ENCODE results near the gene SPATA31D4. TPM values are rescaled to one million over a fixed set of nuclear protein-coding genes. Genes with fewer than 3 reads are reported as not detected.
"Not testable (repeated sequence)": the region's sequence is repeated elsewhere in the genome, so short reads cannot be mapped to it uniquely, and the experiment has no call there.

SPATA31D4 gene
- total RNA-seq = not detected

- H3K9me3 ChIP-seq; DNase-seq (ENCODE audit: extremely low spot score); H3K27ac ChIP-seq (replicated peaks in 1 of 4); H3K36me3 ChIP-seq; H3K4me3 ChIP-seq; H3K27me3 ChIP-seq; H3K4me1 ChIP-seq; intact Hi-C loops (cut with DNase I): not testable (repeated sequence)
- WGBS = no CpG with 5 or more reads among the region's 3 CpGs
These were observed at the start of gene SPATA31D4 for GRCh38 chr9:81928305-81928704. SPATA31D4 (plus strand) TSS chr9:81928428; CDS start chr9:81928514, 86 bp downstream.

GRCh38 chr9:81878530-81878929 lies 49.7 kb upstream of the SPATA31D4 start:
- Histone ChIP-seq H3K27ac (replicated peaks in 1 of 4) (no peak overlapping the region), H3K4me3 (no peak overlapping the region), H3K27me3 (no peaks in the 10 kb centered on the region), H3K9me3 (no peaks in the 10 kb centered on the region), H3K36me3 (no peaks in the 10 kb centered on the region), H3K4me1 (no peaks in the 10 kb centered on the region)
- no peak for TF ChIP-seq EP300 (IDR thresholded peaks at IDR 0.05)
- no peak for TF ChIP-seq POLR2A (IDR thresholded peaks at IDR 0.05; ENCODE audit: low read depth)
- TF ChIP-seq CTCF (IDR thresholded peaks at IDR 0.05) = no peak
- no peak for TF ChIP-seq POLR2AphosphoS5 (IDR thresholded peaks at IDR 0.05)
- 100% methylated on average over 2 of the region's 2 CpGs for WGBS
- DNase-seq (ENCODE audit: extremely low spot score) = no peak
- intact Hi-C loops (cut with DNase I) = no loop called here

GRCh38 chr9:81879501-81879916 lies 48.7 kb upstream of the SPATA31D4 start:
- Histone ChIP-seq H3K36me3 (no peaks in the 10 kb centered on the region), H3K9me3 (no peaks in the 10 kb centered on the region), H3K27me3 (no peaks in the 10 kb centered on the region), H3K4me3 (no peak overlapping the region), H3K4me1 (no peaks in the 10 kb centered on the region), H3K27ac (replicated peaks in 1 of 4) (no peak overlapping the region)
- no peak for DNase-seq (ENCODE audit: extremely low spot score)
- TF ChIP-seq CTCF (IDR thresholded peaks at IDR 0.05) (no peak), POLR2AphosphoS5 (IDR thresholded peaks at IDR 0.05) (no peak), EP300 (IDR thresholded peaks at IDR 0.05) (no peak), POLR2A (IDR thresholded peaks at IDR 0.05; ENCODE audit: low read depth) (no peak)
- WGBS = 57% methylated on average over 4 of the region's 4 CpGs
- intact Hi-C loops (cut with DNase I) = no loop called here

GRCh38 chr9:81885602-81886001 lies 42.6 kb upstream of the SPATA31D4 start:
- WGBS = 72% methylated on average over 2 of the region's 2 CpGs
- Histone ChIP-seq H3K27me3 (no peaks in the 10 kb centered on the region), H3K4me3 (no peak overlapping the region), H3K27ac (replicated peaks in 1 of 4) (no peak overlapping the region), H3K9me3 (no peaks in the 10 kb centered on the region), H3K4me1 (no peaks in the 10 kb centered on the region), H3K36me3 (no peaks in the 10 kb centered on the region)
- TF ChIP-seq CTCF (IDR thresholded peaks at IDR 0.05) (no peak), POLR2AphosphoS5 (IDR thresholded peaks at IDR 0.05) (no peak)
- DNase-seq (ENCODE audit: extremely low spot score) = no peak
- intact Hi-C loops (cut with DNase I) = no loop called here

GRCh38 chr9:81886665-81887064 lies 41.6 kb upstream of the SPATA31D4 start:
- Histone ChIP-seq H3K27ac (replicated peaks in 1 of 4) (no peak overlapping the region), H3K4me1 (no peaks in the 10 kb centered on the region), H3K36me3 (no peaks in the 10 kb centered on the region), H3K9me3 (no peaks in the 10 kb centered on the region), H3K4me3 (no peak overlapping the region), H3K27me3 (no peaks in the 10 kb centered on the region)
- WGBS = 82% methylated on average over 1 of the region's 1 CpG
- TF ChIP-seq POLR2A (IDR thresholded peaks at IDR 0.05; ENCODE audit: low read depth) = no peak
- no peak for TF ChIP-seq CTCF (IDR thresholded peaks at IDR 0.05)
- no peak for TF ChIP-seq POLR2AphosphoS5 (IDR thresholded peaks at IDR 0.05)
- no peak for TF ChIP-seq EP300 (IDR thresholded peaks at IDR 0.05)
- intact Hi-C loops (cut with DNase I) = no loop called here
- DNase-seq (ENCODE audit: extremely low spot score) = no peak
